ENCODE measurements around the gene CD2AP.

DNA sequence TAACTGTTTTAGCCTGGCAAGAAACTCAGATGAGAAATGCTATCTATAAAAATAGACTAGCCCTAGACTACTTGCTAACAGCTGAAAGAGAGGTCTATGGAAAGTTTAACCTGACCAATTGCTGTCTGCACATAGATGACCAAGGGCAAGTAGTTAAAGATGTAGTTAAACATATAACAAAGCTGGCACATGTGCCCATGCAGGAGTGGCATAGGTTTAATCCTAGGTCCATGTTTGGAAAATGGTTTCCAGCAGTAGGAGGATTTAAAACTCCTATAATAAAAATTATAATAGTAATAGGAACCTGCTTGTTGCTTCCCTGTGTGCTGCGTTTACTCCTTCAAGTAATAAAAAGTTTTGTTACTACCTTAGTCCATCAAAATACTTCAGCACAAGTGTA lies 169.6 kb downstream of the CD2AP start:
- TF ChIP-seq CTCF (IDR thresholded peaks at IDR 0.05): no peak
- TF ChIP-seq POLR2AphosphoS5 (IDR thresholded peaks at IDR 0.05): no peak
- no peak for TF ChIP-seq POLR2A (IDR thresholded peaks at IDR 0.05)

Measured in gastroesophageal sphincter (tissue), 3 donors.